Vagina (tissue), 2 donors: Measurements from ENCODE around the gene TBCD. TPM values are rescaled to one million over a fixed set of nuclear protein-coding genes. Genes with fewer than 3 reads are reported as not detected.
"Not testable (repeated sequence)": the region's sequence is repeated elsewhere in the genome, so short reads cannot be mapped to it uniquely, and the experiment has no call there.

ENCODE experiments used
- DNase-seq, 2 donors: peaks; one replicate each; pipeline ENCODE4 v3.0.0-alpha.2; 2017; ENCODE audit errors: extremely low spot score in 2 of 2
- H3K27ac ChIP-seq: fragments of 200-600 bp; sonication (generic); one replicate; pipeline ENCODE4 v1.5.1; 2019
- H3K27me3 ChIP-seq: fragments of 200-600 bp; sonication (generic); one replicate; pipeline ENCODE4 v1.5.1; 2019
- H3K36me3 ChIP-seq, 2 donors: fragments of 200-600 bp; sonication (generic); one replicate each; pipeline ENCODE4 v1.5.1; 2017 to 2019
- H3K4me1 ChIP-seq: fragments of 200-600 bp; sonication (generic); one replicate; pipeline ENCODE4 v1.5.1; 2019
- H3K4me3 ChIP-seq, 2 donors: fragments of 200-600 bp; sonication (generic); 1 replicate in 1 of 2; 2 replicates in 1 of 2; pipeline ENCODE4 v1.5.1; 2016 to 2019
- H3K9me3 ChIP-seq: fragments of 200-600 bp; sonication (generic); one replicate; pipeline ENCODE4 v1.5.1; 2019
- CTCF ChIP-seq, 3 experiments: fragments of 450-650 bp in 2 of 3; fragments of 200-600 bp in 1 of 3; sonication (generic) in 1 of 3; IDR thresholded peaks; one replicate each; pipeline ENCODE4 v1.5.1; 2017 to 2019; ENCODE audit warnings: antibody characterized with exemption in 3 of 3, mild to moderate bottlenecking in 2 of 3, moderate library complexity in 2 of 3
- POLR2A ChIP-seq, 2 donors: fragments of 450-650 bp; IDR thresholded peaks; one replicate each; pipeline ENCODE4 v1.6.1; 2017; ENCODE audit warnings: antibody characterized with exemption in 2 of 2, mild to moderate bottlenecking in 2 of 2, moderate library complexity in 2 of 2
- POLR2AphosphoS5 ChIP-seq, 2 donors: sonication (generic); formaldehyde crosslinking; IDR thresholded peaks; one replicate each; pipeline ENCODE4 v1.9.0; 2017; ENCODE audit warnings: antibody characterized with exemption in 2 of 2, mild to moderate bottlenecking in 2 of 2, low read depth in 1 of 2; ENCODE audit not compliant: insufficient read depth in 1 of 2
- intact Hi-C: fragments of 100-400 bp; cut with DNase I; formaldehyde crosslinking; loops from one replicate; pipeline ENCODE4 v1.15.1; 2023
- total RNA-seq: library from RNA; depleted of rRNA; stranded (reverse); fragments of >200 nt; gene quantifications from one replicate; pipeline ENCODE4 v1.2.3, GENCODE V29; 2016

TBCD gene
- total RNA-seq, 1 donor from 2014 or later: 79.3 TPM

DNA sequence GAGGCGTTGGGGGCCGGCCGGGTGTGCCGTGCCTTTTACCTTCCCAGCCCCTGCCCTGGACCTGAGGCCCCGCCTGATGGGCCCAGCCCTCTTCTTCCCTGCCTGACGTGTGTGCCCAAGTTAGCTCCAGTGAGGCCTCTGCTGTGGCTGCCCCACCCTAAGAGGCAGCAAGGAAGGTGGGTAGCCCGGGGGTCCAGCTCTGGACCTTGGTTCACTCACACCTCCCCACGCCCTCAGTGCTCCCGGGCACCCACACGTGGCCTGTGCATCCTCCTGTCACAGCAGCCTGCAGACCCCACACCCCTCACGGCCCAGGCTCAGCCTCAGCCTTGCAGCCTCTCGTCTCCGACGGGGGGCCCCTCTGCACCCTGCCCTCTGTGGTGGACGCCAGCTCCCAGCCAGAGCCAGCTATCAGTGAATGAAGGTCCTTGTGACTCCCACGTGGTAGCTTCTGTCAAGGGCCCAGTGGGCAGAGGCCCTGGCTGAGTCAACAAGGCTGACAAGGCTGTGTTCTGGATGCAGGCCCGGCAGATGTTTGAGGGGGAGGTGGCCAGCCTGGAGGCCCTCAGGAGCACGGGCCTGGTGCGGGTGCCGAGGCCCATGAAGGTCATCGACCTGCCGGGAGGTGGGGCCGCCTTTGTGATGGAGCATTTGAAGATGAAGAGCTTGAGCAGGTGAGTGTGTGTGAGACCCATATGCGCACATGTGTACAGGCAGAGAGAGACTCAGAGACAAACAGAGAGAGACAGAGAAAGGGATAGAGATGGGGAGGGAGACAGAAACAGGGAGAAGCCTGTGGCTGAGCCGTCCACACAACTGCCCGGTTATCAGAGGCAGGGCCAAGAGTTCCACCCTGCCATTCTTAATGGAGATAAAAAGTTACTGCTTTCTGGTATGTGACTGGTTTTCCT lies 13.6 kb upstream of the TBCD start:
- Histone ChIP-seq H3K9me3 (no peaks in the 10 kb centered on the region), H3K4me1 (peaks cover 30% of the 10 kb centered on the region), H3K4me3 (no peak overlapping the region), H3K36me3 (peaks cover 0 to 34% of the 10 kb centered on the region in 2 donors), H3K27ac (peak overlapping the region; percentile 56), H3K27me3 (no peaks in the 10 kb centered on the region)
- TF ChIP-seq CTCF (IDR thresholded peaks at IDR 0.05) (no peak), POLR2A (IDR thresholded peaks at IDR 0.05) (no peak), POLR2AphosphoS5 (IDR thresholded peaks at IDR 0.05; ENCODE audit: insufficient read depth in 1 of 2, low read depth in 1 of 2) (no peak)
- intact Hi-C loops: no loop called here
- DNase-seq: no peak

- H3K27me3 ChIP-seq: no peaks in the 10 kb centered on the region
- H3K4me3 ChIP-seq: no peak overlapping the region
- H3K36me3 ChIP-seq: peaks cover 0 to 34% of the 10 kb centered on the region in 2 donors
- no peaks in the 10 kb centered on the region for H3K9me3 ChIP-seq
- TF ChIP-seq CTCF (IDR thresholded peaks at IDR 0.05): no peak
- TF ChIP-seq POLR2AphosphoS5 (IDR thresholded peaks at IDR 0.05; ENCODE audit: insufficient read depth in 1 of 2, low read depth in 1 of 2): no peak
- TF ChIP-seq POLR2A (IDR thresholded peaks at IDR 0.05): no peak
- H3K27ac ChIP-seq: no peak overlapping the region
- DNase-seq: no peak
- peaks cover 15% of the 10 kb centered on the region for H3K4me1 ChIP-seq
- intact Hi-C loops: loop anchor here (5.0 kb wide), 1 partner anchor 89 kb away; no protein-coding TSS in a partner anchor
Observed at GRCh38 chr17:82740906-82741759, 10.7 kb upstream of the TBCD start.

DNA sequence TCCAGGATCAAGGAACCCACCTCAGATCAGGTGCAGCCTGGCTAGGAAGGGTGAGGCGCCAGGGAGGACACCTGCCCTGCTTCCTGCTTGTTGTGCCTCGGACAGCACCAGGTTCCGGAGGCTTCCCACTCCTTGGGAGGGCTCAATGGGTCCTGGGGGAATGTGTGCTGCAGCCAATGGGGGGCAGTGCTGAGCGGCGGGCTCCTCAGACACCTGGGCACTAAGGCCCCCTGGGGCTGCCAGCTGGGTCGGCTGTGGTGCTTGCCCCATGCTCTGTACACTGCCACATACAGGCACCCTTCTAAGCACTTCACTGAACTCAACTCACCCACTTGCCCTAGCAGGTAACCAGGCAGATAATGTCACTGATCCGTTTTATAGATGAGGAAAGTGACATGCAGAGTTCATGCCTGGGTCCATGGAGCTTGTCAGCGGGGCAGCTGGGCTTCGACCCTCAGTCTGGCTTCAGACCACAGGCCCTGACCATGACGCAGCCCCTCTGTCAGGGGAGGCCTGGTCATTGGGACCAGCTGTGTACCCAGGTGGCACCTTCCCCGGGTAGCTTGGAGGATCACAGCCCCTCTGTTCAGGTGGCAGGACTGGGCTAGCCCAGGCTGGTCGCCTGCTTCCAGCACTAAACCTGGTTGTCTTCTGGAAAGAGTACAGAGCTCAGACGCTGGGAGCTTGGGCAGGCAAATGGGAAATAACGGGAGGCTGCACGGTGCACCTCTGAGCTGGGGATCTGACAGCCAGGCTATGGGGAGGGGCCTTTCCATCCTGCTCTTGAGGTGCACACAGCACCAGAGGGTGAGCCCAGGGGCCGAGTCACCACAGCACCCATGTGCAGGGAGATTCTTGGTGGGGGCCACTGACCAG lies 8.3 kb upstream of the TBCD start:
- no peak for TF ChIP-seq CTCF (IDR thresholded peaks at IDR 0.05)
- no peak for TF ChIP-seq POLR2A (IDR thresholded peaks at IDR 0.05)
- Histone ChIP-seq H3K9me3 (no peaks in the 10 kb centered on the region), H3K27me3 (no peaks in the 10 kb centered on the region), H3K4me3 (no peak overlapping the region), H3K4me1 (no peaks in the 10 kb centered on the region), H3K36me3 (peaks cover 0 to 34% of the 10 kb centered on the region in 2 donors), H3K27ac (no peak overlapping the region)
- intact Hi-C loops: loop anchor here (5.0 kb wide), 1 partner anchor 91 kb away; no protein-coding TSS in a partner anchor
- DNase-seq: no peak

DNA sequence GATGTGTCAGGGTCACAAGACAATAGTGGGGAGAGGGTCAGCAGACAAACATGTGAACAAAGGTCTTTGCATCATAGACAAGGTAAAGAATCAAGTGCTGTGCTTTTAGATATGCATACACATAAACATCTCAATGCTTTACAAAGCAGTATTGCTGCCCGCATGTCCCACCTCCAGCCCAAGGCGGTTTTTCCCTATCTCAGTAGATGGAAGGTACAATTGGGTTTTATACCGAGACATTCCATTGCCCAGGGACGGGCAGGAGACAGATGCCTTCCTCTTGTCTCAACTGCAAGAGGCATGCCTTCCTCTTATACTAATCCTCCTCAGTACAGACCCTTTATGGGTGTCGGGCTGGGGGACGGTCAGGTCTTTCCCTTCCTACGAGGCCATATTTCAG lies 7.1 kb upstream of the TBCD start:
- not testable (repeated sequence) for H3K9me3 ChIP-seq, H3K4me3 ChIP-seq, H3K27me3 ChIP-seq, H3K4me1 ChIP-seq, H3K27ac ChIP-seq, DNase-seq
- intact Hi-C loops: loop anchor here (5.0 kb wide), 1 partner anchor 92 kb away; no protein-coding TSS in a partner anchor
- peaks cover 0 to 33% of the 10 kb centered on the region in 2 donors for H3K36me3 ChIP-seq

DNA sequence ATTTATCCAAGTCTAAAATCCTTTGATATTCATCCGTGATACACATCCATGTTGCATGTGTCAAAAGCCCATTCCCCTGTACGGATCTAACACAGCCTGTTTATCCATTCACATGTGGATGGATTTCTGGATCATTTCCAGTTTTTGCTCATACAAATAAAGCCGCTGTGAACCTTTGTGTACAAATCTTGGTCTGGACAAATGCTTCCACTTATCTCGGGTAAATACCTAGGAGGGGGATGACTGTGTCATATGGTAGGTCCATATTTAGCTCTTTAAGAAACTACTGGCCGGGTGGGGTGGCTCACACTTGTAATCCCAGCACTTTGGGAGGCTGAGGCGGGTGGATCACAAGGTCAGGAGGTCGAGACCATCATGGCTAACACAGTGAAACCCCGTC lies 6.3 kb upstream of the TBCD start:
- no peak for DNase-seq
- TF ChIP-seq POLR2A (IDR thresholded peaks at IDR 0.05) (no peak), POLR2AphosphoS5 (IDR thresholded peaks at IDR 0.05; ENCODE audit: insufficient read depth in 1 of 2, low read depth in 1 of 2) (no peak), CTCF (IDR thresholded peaks at IDR 0.05) (no peak)

More for the DNA sequence above, 6.3 kb upstream of the TBCD start:
- intact Hi-C loops: no loop called here
- Histone ChIP-seq H3K27me3 (no peaks in the 10 kb centered on the region), H3K4me1 (no peaks in the 10 kb centered on the region), H3K9me3 (no peaks in the 10 kb centered on the region), H3K36me3 (peaks cover 0 to 25% of the 10 kb centered on the region in 2 donors), H3K27ac (no peak overlapping the region), H3K4me3 (no peak overlapping the region)
